GM13977 (cell line): ENCODE measurements around the gene NTNG1.
"Not testable (repeated sequence)": the region's sequence is repeated elsewhere in the genome, so short reads cannot be mapped to it uniquely, and the experiment has no call there.

Source experiments
- DNase-seq: peaks from one replicate; pipeline ENCODE4 v3.0.0; 2012; ENCODE audit warnings: low spot score
- CTCF ChIP-seq: IDR thresholded peaks from 2 replicates; pipeline ENCODE4 v1.5.1; 2012; ENCODE audit warnings: mild to moderate bottlenecking, control low read depth; ENCODE audit not compliant: insufficient read depth; ENCODE audit errors: extremely low read depth, missing control alignments
- in situ Hi-C: fragments of 300-500 bp; cut with MboI; formaldehyde crosslinking; loops from one replicate; pipeline ENCODE4 v1.12.0; 2022; ENCODE audit warnings: low sequenced_read_pairs, low pct_unique_long_range_greater_than_20kb, mixed read lengths, inconsistent platforms; ENCODE audit not compliant: unreplicated experiment

Gene NTNG1

GRCh38 chr1:107140703-107141490, at the start of gene NTNG1:
Gene NTNG1 (plus strand): TSS chr1:107141039.
- DNase-seq = peak; percentile 69
- peak; percentile 10 for TF ChIP-seq CTCF
- in situ Hi-C loops = no loop called here

- TF ChIP-seq CTCF = no peak
- in situ Hi-C loops = no loop called here
- no peak for DNase-seq
These were observed 49.4 kb upstream of the NTNG1 start for GRCh38 chr1:107091418-107091817.

GRCh38 chr1:107093395-107093794, 47.4 kb upstream of the NTNG1 start:
- DNase-seq, in situ Hi-C loops: not testable (repeated sequence)

- DNase-seq = no peak
- TF ChIP-seq CTCF = no peak
- in situ Hi-C loops = no loop called here
These were observed 45.2 kb upstream of the NTNG1 start for GRCh38 chr1:107095647-107096046.

GRCh38 chr1:107096690-107097089, 44.1 kb upstream of the NTNG1 start:
- TF ChIP-seq CTCF = no peak
- DNase-seq = no peak
- in situ Hi-C loops = no loop called here

- in situ Hi-C loops = no loop called here
- DNase-seq = no peak
- TF ChIP-seq CTCF = no peak
These were observed 41.9 kb upstream of the NTNG1 start for GRCh38 chr1:107098961-107099360.

GRCh38 chr1:107100331-107100984, 40.4 kb upstream of the NTNG1 start:
- no peak for DNase-seq
- in situ Hi-C loops = no loop called here
- no peak for TF ChIP-seq CTCF
